ENCODE data around the gene CDCA7.
"Not testable (repeated sequence)": the region's sequence is repeated elsewhere in the genome, so short reads cannot be mapped to it uniquely, and the experiment has no call there.

- TF ChIP-seq, protein P1, sequence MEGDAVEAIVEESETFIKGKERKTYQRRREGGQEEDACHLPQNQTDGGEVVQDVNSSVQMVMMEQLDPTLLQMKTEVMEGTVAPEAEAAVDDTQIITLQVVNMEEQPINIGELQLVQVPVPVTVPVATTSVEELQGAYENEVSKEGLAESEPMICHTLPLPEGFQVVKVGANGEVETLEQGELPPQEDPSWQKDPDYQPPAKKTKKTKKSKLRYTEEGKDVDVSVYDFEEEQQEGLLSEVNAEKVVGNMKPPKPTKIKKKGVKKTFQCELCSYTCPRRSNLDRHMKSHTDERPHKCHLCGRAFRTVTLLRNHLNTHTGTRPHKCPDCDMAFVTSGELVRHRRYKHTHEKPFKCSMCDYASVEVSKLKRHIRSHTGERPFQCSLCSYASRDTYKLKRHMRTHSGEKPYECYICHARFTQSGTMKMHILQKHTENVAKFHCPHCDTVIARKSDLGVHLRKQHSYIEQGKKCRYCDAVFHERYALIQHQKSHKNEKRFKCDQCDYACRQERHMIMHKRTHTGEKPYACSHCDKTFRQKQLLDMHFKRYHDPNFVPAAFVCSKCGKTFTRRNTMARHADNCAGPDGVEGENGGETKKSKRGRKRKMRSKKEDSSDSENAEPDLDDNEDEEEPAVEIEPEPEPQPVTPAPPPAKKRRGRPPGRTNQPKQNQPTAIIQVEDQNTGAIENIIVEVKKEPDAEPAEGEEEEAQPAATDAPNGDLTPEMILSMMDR (IDR thresholded peaks at IDR 0.05), result not testable (repeated sequence)
- TF ChIP-seq POLR2A (IDR thresholded peaks at IDR 0.05), result not testable (repeated sequence)
These were observed 21.7 kb upstream of the CDCA7 start for GRCh38 chr2:173333003-173333402.
